Skeletal muscle tissue (tissue), 4 donors: ENCODE results near the gene GLI3. TPM values are rescaled to one million over a fixed set of nuclear protein-coding genes. Genes with fewer than 3 reads are reported as not detected.

Experiments used
- H3K27ac ChIP-seq: one replicate; pipeline ENCODE4 v1.7.0; 2013; ENCODE audit warnings: mild to moderate bottlenecking, low read depth, low read length, inconsistent platforms
- H3K27me3 ChIP-seq, 3 donors: one replicate each; pipeline ENCODE4 v1.7.0; 2013; ENCODE audit warnings: low read length in 3 of 3; ENCODE audit not compliant: control insufficient read depth in 3 of 3, insufficient read depth in 3 of 3
- H3K36me3 ChIP-seq, 3 donors: one replicate each; pipeline ENCODE4 v1.7.0; 2013; ENCODE audit warnings: low read length in 3 of 3; ENCODE audit not compliant: control insufficient read depth in 3 of 3, insufficient read depth in 3 of 3
- H3K4me1 ChIP-seq, 3 donors: one replicate each; pipeline ENCODE4 v1.7.0; 2013; ENCODE audit warnings: low read length in 3 of 3, mild to moderate bottlenecking in 3 of 3; ENCODE audit not compliant: control insufficient read depth in 3 of 3, insufficient read depth in 3 of 3
- H3K4me3 ChIP-seq, 3 donors: one replicate each; pipeline ENCODE4 v1.7.0; 2013; ENCODE audit warnings: low read length in 3 of 3
- H3K9ac ChIP-seq, 3 donors: one replicate each; pipeline ENCODE4 v1.7.0; 2013; ENCODE audit warnings: low read length in 3 of 3, mild to moderate bottlenecking in 3 of 3, moderate library complexity in 2 of 3, low read depth in 1 of 3
- H3K9me3 ChIP-seq, 3 donors: one replicate each; pipeline ENCODE4 v1.7.0; 2013; ENCODE audit warnings: low read length in 3 of 3; ENCODE audit not compliant: control insufficient read depth in 3 of 3
- total RNA-seq: library from RNA; depleted of rRNA; stranded (reverse); fragments of >200 nt; gene quantifications from one replicate; pipeline ENCODE4 v1.2.3, GENCODE V29; 2014
- donor health status: Osteomylitis.

GLI3 gene
- total RNA-seq, 1 donor from 2014 or later: 13.6 TPM

GRCh38 chr7:42071372-42072261 lies 165.4 kb downstream of the GLI3 start:
- Histone ChIP-seq H3K36me3 (no peaks in the 10 kb centered on the region), H3K27ac (no peak overlapping the region), H3K4me3 (no peak overlapping the region), H3K9ac (no peak overlapping the region), H3K4me1 (peaks cover 0 to 9% (median 4%) of the 10 kb centered on the region in 3 donors), H3K27me3 (no peaks in the 10 kb centered on the region), H3K9me3 (no peaks in the 10 kb centered on the region)

GRCh38 chr7:42070068-42070467 lies 166.9 kb downstream of the GLI3 start:
- Histone ChIP-seq H3K36me3 (no peaks in the 10 kb centered on the region), H3K9ac (no peak overlapping the region), H3K4me1 (peaks cover 0 to 9% (median 4%) of the 10 kb centered on the region in 3 donors), H3K4me3 (no peak overlapping the region), H3K27me3 (no peaks in the 10 kb centered on the region), H3K9me3 (no peaks in the 10 kb centered on the region), H3K27ac (no peak overlapping the region)

GRCh38 chr7:42069590-42069989 lies 167.4 kb downstream of the GLI3 start:
- Histone ChIP-seq H3K4me1 (peaks cover 0 to 9% (median 4%) of the 10 kb centered on the region in 3 donors), H3K9ac (no peak overlapping the region)

DNA sequence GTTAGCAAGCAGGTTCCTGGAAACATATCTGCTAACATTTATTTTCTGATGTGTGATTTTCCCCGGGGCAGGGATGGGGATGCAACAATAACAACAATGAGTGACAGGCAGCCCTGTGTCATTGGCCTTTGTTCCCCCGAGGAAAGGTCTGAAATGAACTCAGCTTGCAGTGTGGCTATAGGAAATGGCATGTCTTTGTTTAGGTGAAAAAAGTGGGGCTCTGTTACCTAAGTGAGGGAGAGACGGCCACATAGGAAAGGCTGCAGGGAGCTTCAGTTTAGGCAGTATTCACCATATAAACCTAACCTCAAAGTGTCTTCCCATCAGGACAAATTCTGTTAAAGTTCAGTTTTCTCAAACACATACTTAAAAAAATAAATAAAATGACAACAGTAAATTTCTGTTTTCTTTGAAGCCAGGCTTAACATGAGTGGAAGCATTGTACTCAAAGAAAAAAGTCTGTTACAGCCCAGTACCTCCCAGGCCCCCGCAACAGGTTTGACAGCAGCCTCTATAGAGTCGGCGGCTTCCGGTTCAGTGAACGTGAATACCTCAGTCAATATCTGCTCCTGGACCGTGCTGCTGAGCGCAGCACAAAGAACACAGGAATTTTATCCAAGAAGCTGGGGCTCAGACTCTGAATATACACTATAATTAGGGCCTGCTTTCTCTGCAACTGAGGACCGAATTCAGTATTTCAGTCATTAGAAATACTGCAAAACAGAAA lies 168.3 kb downstream of the GLI3 start:
- peaks cover 0 to 9% (median 4%) of the 10 kb centered on the region in 3 donors for H3K4me1 ChIP-seq
- no peak overlapping the region for H3K4me3 ChIP-seq
- no peaks in the 10 kb centered on the region for H3K9me3 ChIP-seq
- no peak overlapping the region for H3K27ac ChIP-seq
- H3K27me3 ChIP-seq: no peaks in the 10 kb centered on the region
- no peak overlapping the region for H3K9ac ChIP-seq
- H3K36me3 ChIP-seq: no peaks in the 10 kb centered on the region

More at GRCh38 chr7:42069590-42069989, 167.4 kb downstream of the GLI3 start:
- Histone ChIP-seq H3K36me3 (no peaks in the 10 kb centered on the region), H3K4me3 (no peak overlapping the region), H3K27me3 (no peaks in the 10 kb centered on the region), H3K27ac (no peak overlapping the region), H3K9me3 (no peaks in the 10 kb centered on the region)

- Histone ChIP-seq H3K36me3 (no peaks in the 10 kb centered on the region), H3K4me3 (no peak overlapping the region), H3K4me1 (no peaks in the 10 kb centered on the region), H3K27me3 (no peaks in the 10 kb centered on the region), H3K9me3 (no peaks in the 10 kb centered on the region), H3K9ac (no peak overlapping the region), H3K27ac (no peak overlapping the region)
Measured at GRCh38 chr7:42065942-42066341, 171.1 kb downstream of the GLI3 start.

GRCh38 chr7:42065015-42065414 lies 172.0 kb downstream of the GLI3 start:
- Histone ChIP-seq H3K27ac (no peak overlapping the region), H3K27me3 (no peaks in the 10 kb centered on the region), H3K9ac (no peak overlapping the region), H3K4me1 (peaks cover 0 to 4% (median 0%) of the 10 kb centered on the region in 3 donors), H3K4me3 (no peak overlapping the region), H3K9me3 (no peaks in the 10 kb centered on the region), H3K36me3 (no peaks in the 10 kb centered on the region)

GRCh38 chr7:42064534-42064933 lies 172.5 kb downstream of the GLI3 start:
- no peak overlapping the region for H3K27ac ChIP-seq
- peaks cover 0 to 4% (median 0%) of the 10 kb centered on the region in 3 donors for H3K4me1 ChIP-seq
- H3K9me3 ChIP-seq: no peaks in the 10 kb centered on the region
- no peaks in the 10 kb centered on the region for H3K27me3 ChIP-seq
- H3K4me3 ChIP-seq: no peak overlapping the region
- H3K9ac ChIP-seq: no peak overlapping the region
- H3K36me3 ChIP-seq: no peaks in the 10 kb centered on the region

DNA sequence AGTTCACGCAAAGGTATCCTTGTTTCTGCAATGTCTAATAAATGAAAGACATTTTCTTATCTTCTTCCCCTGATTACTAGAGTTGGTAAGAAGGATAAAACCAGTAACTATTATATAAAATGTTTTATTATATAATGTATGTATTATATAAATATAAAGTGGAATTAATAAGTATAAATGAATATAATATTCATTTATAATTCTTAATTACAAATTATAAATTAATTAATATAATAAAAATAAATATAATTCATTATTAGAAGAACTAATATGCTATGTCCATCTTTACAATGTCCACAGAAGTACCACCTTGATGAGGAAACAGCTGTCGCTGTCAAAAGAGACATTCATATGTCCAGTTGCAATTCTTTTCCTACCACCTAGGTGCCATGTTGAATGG lies 177.7 kb downstream of the GLI3 start:
- no peak overlapping the region for H3K4me3 ChIP-seq
- H3K4me1 ChIP-seq: peaks cover 0 to 4% (median 0%) of the 10 kb centered on the region in 3 donors
- H3K36me3 ChIP-seq: no peaks in the 10 kb centered on the region
- no peaks in the 10 kb centered on the region for H3K9me3 ChIP-seq
- H3K27me3 ChIP-seq: no peaks in the 10 kb centered on the region
- no peak overlapping the region for H3K9ac ChIP-seq
- no peak overlapping the region for H3K27ac ChIP-seq

- Histone ChIP-seq H3K9me3 (no peaks in the 10 kb centered on the region), H3K27me3 (no peaks in the 10 kb centered on the region), H3K36me3 (no peaks in the 10 kb centered on the region), H3K9ac (no peak overlapping the region), H3K27ac (no peak overlapping the region), H3K4me1 (peaks cover 0 to 4% (median 0%) of the 10 kb centered on the region in 3 donors), H3K4me3 (no peak overlapping the region)
Measured at GRCh38 chr7:42057331-42057730, 179.7 kb downstream of the GLI3 start.

DNA sequence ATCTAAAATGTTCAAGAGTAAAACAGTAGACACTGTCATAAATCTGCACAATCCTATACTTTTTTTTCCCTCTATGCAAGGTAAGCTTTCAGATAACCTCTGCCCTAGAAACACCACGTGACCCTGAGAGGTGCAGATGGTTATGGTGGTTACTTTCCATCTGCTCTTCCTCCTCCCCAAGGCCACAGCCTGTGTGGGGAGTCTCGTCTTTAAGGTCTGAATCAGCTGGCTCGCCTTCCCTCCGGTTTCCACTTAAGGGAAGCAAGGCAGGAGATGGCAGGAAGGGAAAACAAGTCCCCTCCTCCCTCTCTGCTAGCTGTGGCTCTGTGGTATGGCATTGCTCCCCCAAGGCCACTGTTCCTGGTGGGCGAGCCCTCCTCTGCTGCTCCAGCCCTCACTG lies 181.8 kb downstream of the GLI3 start:
- Histone ChIP-seq H3K27me3 (no peaks in the 10 kb centered on the region), H3K9me3 (no peaks in the 10 kb centered on the region), H3K4me1 (no peaks in the 10 kb centered on the region), H3K4me3 (no peak overlapping the region), H3K9ac (no peak overlapping the region), H3K27ac (no peak overlapping the region), H3K36me3 (peaks cover 0 to 2% (median 0%) of the 10 kb centered on the region in 3 donors)
